GM06990 (cell line): ENCODE results near the gene DOLK.

Experiments
- DNase-seq: peaks from one replicate; pipeline ENCODE4 v3.0.0-alpha.2; 2011; ENCODE audit not compliant: insufficient read length; ENCODE audit errors: extremely low read depth
- H3K27me3 ChIP-seq: replicated peaks from 2 replicates; pipeline ENCODE4 v1.6.0; 2011; ENCODE audit warnings: low read length; ENCODE audit not compliant: control insufficient read depth, insufficient read depth
- H3K36me3 ChIP-seq: 2 replicates; pipeline ENCODE4 v1.5.1; 2011; ENCODE audit warnings: low read length; ENCODE audit not compliant: control insufficient read depth, insufficient read depth
- H3K4me3 ChIP-seq: replicated peaks from 2 replicates; pipeline ENCODE4 v1.5.1; 2011; ENCODE audit warnings: low read depth, mild to moderate bottlenecking, control low read depth, low read length
- CTCF ChIP-seq: IDR thresholded peaks from 2 replicates; pipeline ENCODE4 v1.5.1; 2011; ENCODE audit warnings: low read length, control low read depth, mild to moderate bottlenecking, inconsistent platforms; ENCODE audit not compliant: insufficient read depth, poor library complexity, severe bottlenecking

Gene DOLK

GRCh38 chr9:128913995-128914772, 33.2 kb downstream of the DOLK start:
- Histone ChIP-seq H3K36me3 (peaks cover 16% of the 10 kb centered on the region), H3K27me3 (no peaks in the 10 kb centered on the region), H3K4me3 (no peak overlapping the region)
- no peak for DNase-seq
- TF ChIP-seq CTCF = no peak

GRCh38 chr9:128913048-128913900, 34.1 kb downstream of the DOLK start:
- H3K36me3 ChIP-seq = peaks cover 23% of the 10 kb centered on the region

GRCh38 chr9:128912270-128912853, 35.0 kb downstream of the DOLK start:
- no peak for DNase-seq
- Histone ChIP-seq H3K27me3 (no peaks in the 10 kb centered on the region), H3K36me3 (peaks cover 26% of the 10 kb centered on the region), H3K4me3 (no peak overlapping the region)
- TF ChIP-seq CTCF = no peak

More at GRCh38 chr9:128913048-128913900, 34.1 kb downstream of the DOLK start:
- TF ChIP-seq CTCF = no peak
- DNase-seq = no peak
- Histone ChIP-seq H3K27me3 (no peaks in the 10 kb centered on the region), H3K4me3 (no peak overlapping the region)

GRCh38 chr9:128911529-128912035, 35.8 kb downstream of the DOLK start:
- Histone ChIP-seq H3K27me3 (no peaks in the 10 kb centered on the region), H3K4me3 (no peak overlapping the region), H3K36me3 (peaks cover 27% of the 10 kb centered on the region)
- TF ChIP-seq CTCF = no peak
- DNase-seq = no peak

GRCh38 chr9:128910906-128911305, 36.5 kb downstream of the DOLK start:
- Histone ChIP-seq H3K4me3 (no peak overlapping the region), H3K36me3 (peaks cover 24% of the 10 kb centered on the region), H3K27me3 (no peaks in the 10 kb centered on the region)
- no peak for DNase-seq
- TF ChIP-seq CTCF = no peak
